HAP-1 (cell line): ENCODE measurements around the gene TNS3.

Experiments used
- DNase-seq, 2 experiments: peaks; one replicate each; pipeline ENCODE4 v3.0.0-alpha.2; 2016 to 2020; ENCODE audit warnings: low spot score in 2 of 2
- H3K27me3 ChIP-seq: fragments of 250-450 bp; sonication (Bioruptor Pico); 2 replicates; pipeline ENCODE4 v1.5.1; 2020; ENCODE audit warnings: low read depth, mild to moderate bottlenecking, moderate library complexity
- H3K36me3 ChIP-seq: fragments of 250-450 bp; sonication (Bioruptor Pico); replicated peaks from 2 replicates; pipeline ENCODE4 v1.5.1; 2020; ENCODE audit warnings: mild to moderate bottlenecking
- H3K4me1 ChIP-seq: fragments of 250-450 bp; sonication (Bioruptor Pico); 2 replicates; pipeline ENCODE4 v1.5.1; 2020; ENCODE audit warnings: mild to moderate bottlenecking
- H3K4me3 ChIP-seq: fragments of 250-450 bp; sonication (Bioruptor Pico); 2 replicates; pipeline ENCODE4 v1.5.1; 2020; ENCODE audit warnings: mild to moderate bottlenecking, moderate library complexity
- H3K9me3 ChIP-seq: fragments of 250-450 bp; sonication (Bioruptor Pico); 2 replicates; pipeline ENCODE4 v1.5.1; 2020; ENCODE audit warnings: mild to moderate bottlenecking, moderate library complexity
- in situ Hi-C: fragments of 300-500 bp; cut with MboI; formaldehyde crosslinking; loops from 3 replicates; pipeline ENCODE4 v1.14.3; 2020; ENCODE audit warnings: low sequenced_read_pairs, inconsistent platforms, mixed read lengths

The TNS3 gene

GRCh38 chr7:47226696-47227095, 355.2 kb downstream of the TNS3 start:
- Histone ChIP-seq H3K4me3 (no peak overlapping the region), H3K36me3 (no peaks in the 10 kb centered on the region), H3K27me3 (no peaks in the 10 kb centered on the region; the same call in 1 of the 2 replicates), H3K4me1 (no peaks in the 10 kb centered on the region), H3K9me3 (no peaks in the 10 kb centered on the region)
- in situ Hi-C loops = no loop called here
- DNase-seq = no peak

- in situ Hi-C loops = no loop called here
- no peaks in the 10 kb centered on the region; the same call in 1 of the 2 replicates for H3K27me3 ChIP-seq
- H3K4me3 ChIP-seq = no peak overlapping the region
- no peak for DNase-seq
- no peaks in the 10 kb centered on the region for H3K4me1 ChIP-seq
- H3K36me3 ChIP-seq = no peaks in the 10 kb centered on the region
- H3K9me3 ChIP-seq = no peaks in the 10 kb centered on the region
Observed at GRCh38 chr7:47225387-47226131, 356.4 kb downstream of the TNS3 start.
